Loucy (cell line): ENCODE data around the gene RETREG3.
"Not testable (repeated sequence)": the region's sequence is repeated elsewhere in the genome, so short reads cannot be mapped to it uniquely, and the experiment has no call there.

Source experiments
- H2AFZ ChIP-seq: fragments of 200-600 bp; sonication (generic); 2 replicates; pipeline ENCODE4 v1.6.0; 2016; ENCODE audit warnings: antibody characterized with exemption, mild to moderate bottlenecking, low read length, moderate library complexity
- H3F3A ChIP-seq: fragments of 200-600 bp; 2 replicates; pipeline ENCODE4 v1.6.0; 2016; ENCODE audit warnings: antibody characterized with exemption, low read depth, mild to moderate bottlenecking
- H3K27me3 ChIP-seq: fragments of 200-600 bp; sonication (generic); 2 replicates; pipeline ENCODE4 v1.6.1; 2014; ENCODE audit warnings: low read length, mild to moderate bottlenecking; ENCODE audit not compliant: insufficient read depth, poor library complexity, severe bottlenecking
- H3K36me3 ChIP-seq: fragments of 200-600 bp; sonication (generic); 2 replicates; pipeline ENCODE4 v1.6.1; 2016; ENCODE audit warnings: low read length; ENCODE audit not compliant: insufficient read depth
- H3K4me1 ChIP-seq: fragments of 200-600 bp; sonication (generic); 2 replicates; pipeline ENCODE4 v1.5.1; 2014; ENCODE audit warnings: low read length, mild to moderate bottlenecking; ENCODE audit not compliant: insufficient read depth, poor library complexity, severe bottlenecking
- H3K4me2 ChIP-seq: fragments of 200-600 bp; sonication (generic); 2 replicates; pipeline ENCODE4 v1.6.0; 2014; ENCODE audit warnings: antibody characterized with exemption, low read length, low read depth, mild to moderate bottlenecking; ENCODE audit not compliant: poor library complexity, severe bottlenecking
- H3K4me3 ChIP-seq: fragments of 200-600 bp; sonication (generic); 2 replicates; pipeline ENCODE4 v1.5.1; 2014; ENCODE audit warnings: low read length, mild to moderate bottlenecking, mixed read lengths; ENCODE audit not compliant: poor library complexity, severe bottlenecking
- H3K79me2 ChIP-seq: fragments of 200-600 bp; sonication (generic); 2 replicates; pipeline ENCODE4 v1.6.1; 2014; ENCODE audit warnings: low read length; ENCODE audit not compliant: insufficient read depth
- H3K9ac ChIP-seq: fragments of 200-600 bp; sonication (generic); 2 replicates; pipeline ENCODE4 v1.6.0; 2014; ENCODE audit warnings: mild to moderate bottlenecking, low read depth, low read length, moderate library complexity; ENCODE audit not compliant: poor library complexity, severe bottlenecking
- H3K9me2 ChIP-seq: fragments of 200-600 bp; sonication (generic); replicated peaks from 2 replicates; pipeline ENCODE4 v1.6.1; 2016; ENCODE audit warnings: low read depth, low read length, mixed read lengths
- H3K9me3 ChIP-seq: fragments of 200-600 bp; sonication (generic); 2 replicates; pipeline ENCODE4 v1.6.1; 2014; ENCODE audit warnings: mild to moderate bottlenecking, antibody characterized with exemption, low read length, low read depth; ENCODE audit not compliant: insufficient read depth
- H4K20me1 ChIP-seq: fragments of 200-600 bp; sonication (generic); 2 replicates; pipeline ENCODE4 v1.6.0; 2014; ENCODE audit warnings: antibody characterized with exemption, low read length, mild to moderate bottlenecking; ENCODE audit not compliant: insufficient read depth, poor library complexity, severe bottlenecking
- CTCF ChIP-seq: fragments of 200-600 bp; sonication (generic); conservative IDR thresholded peaks from 2 replicates; pipeline ENCODE4 v1.5.1; 2014; ENCODE audit warnings: mild to moderate bottlenecking, antibody characterized with exemption, low read length
- EZH2phosphoT487 ChIP-seq: fragments of 200-600 bp; IDR thresholded peaks from 2 replicates; pipeline ENCODE4 v1.6.1; 2018; ENCODE audit warnings: antibody characterized with exemption, mild to moderate bottlenecking, moderate library complexity, borderline replicate concordance

RETREG3 gene

GRCh38 chr17:42632949-42633444, 23.8 kb upstream of the RETREG3 start:
- Histone ChIP-seq H3K9me2 (no peaks in the 10 kb centered on the region), H3F3A (no peaks in the 10 kb centered on the region), H2AFZ (peak overlapping the region; percentile 56; the same call in 1 of the 2 replicates), H3K36me3 (no peaks in the 10 kb centered on the region), H3K79me2 (no peaks in the 10 kb centered on the region), H3K4me1 (no peaks in the 10 kb centered on the region), H3K9me3 (no peaks in the 10 kb centered on the region), H3K4me3 (no peak overlapping the region), H3K9ac (no peak overlapping the region), H4K20me1 (no peaks in the 10 kb centered on the region), H3K27me3 (no peaks in the 10 kb centered on the region), H3K4me2 (no peak overlapping the region)
- no peak for TF ChIP-seq CTCF
- TF ChIP-seq EZH2phosphoT487: no peak

- TF ChIP-seq CTCF (no peak), EZH2phosphoT487 (no peak)
Observed at GRCh38 chr17:42629411-42630009, 20.3 kb upstream of the RETREG3 start.

GRCh38 chr17:42627032-42627764, 18.0 kb upstream of the RETREG3 start:
- H3K9me3 ChIP-seq, H3K9ac ChIP-seq, H3K27me3 ChIP-seq: not testable (repeated sequence)

More at GRCh38 chr17:42629411-42630009, 20.3 kb upstream of the RETREG3 start:
- Histone ChIP-seq H3K79me2 (no peaks in the 10 kb centered on the region), H2AFZ (peak overlapping the region; percentile 67; the same call in 1 of the 2 replicates), H3K9me2 (no peaks in the 10 kb centered on the region), H3K36me3 (no peaks in the 10 kb centered on the region), H3F3A (no peaks in the 10 kb centered on the region), H3K27me3 (no peaks in the 10 kb centered on the region), H3K4me1 (no peaks in the 10 kb centered on the region), H3K9me3 (no peaks in the 10 kb centered on the region), H3K4me2 (no peak overlapping the region), H4K20me1 (no peaks in the 10 kb centered on the region), H3K9ac (no peak overlapping the region), H3K4me3 (no peak overlapping the region)

More at GRCh38 chr17:42627032-42627764, 18.0 kb upstream of the RETREG3 start:
- H3F3A ChIP-seq, H3K36me3 ChIP-seq, H3K4me2 ChIP-seq, H2AFZ ChIP-seq, H3K4me1 ChIP-seq, H3K4me3 ChIP-seq, H3K79me2 ChIP-seq, H4K20me1 ChIP-seq, H3K9me2 ChIP-seq: not testable (repeated sequence)
